IPS-18a (cell line): Measurements from ENCODE around the gene TTLL9.
"Not testable (repeated sequence)": the region's sequence is repeated elsewhere in the genome, so short reads cannot be mapped to it uniquely, and the experiment has no call there.

Source experiments
- H3K27ac ChIP-seq: one replicate; pipeline ENCODE4 v1.5.1; 2013; ENCODE audit warnings: low read length
- H3K27me3 ChIP-seq: one replicate; pipeline ENCODE4 v1.6.1; 2013; ENCODE audit warnings: mild to moderate bottlenecking, low read length; ENCODE audit not compliant: control insufficient read depth, insufficient read depth
- H3K36me3 ChIP-seq: one replicate; pipeline ENCODE4 v1.6.1; 2013; ENCODE audit warnings: low read depth, low read length; ENCODE audit not compliant: control insufficient read depth
- H3K4me1 ChIP-seq: one replicate; pipeline ENCODE4 v1.6.1; 2013; ENCODE audit warnings: low read depth, low read length; ENCODE audit not compliant: control insufficient read depth
- H3K4me3 ChIP-seq: one replicate; pipeline ENCODE4 v1.5.1; 2013; ENCODE audit warnings: low read length
- H3K9ac ChIP-seq: one replicate; pipeline ENCODE4 v1.6.1; 2013; ENCODE audit warnings: mild to moderate bottlenecking, low read length, moderate library complexity
- H3K9me3 ChIP-seq: one replicate; pipeline ENCODE4 v1.6.1; 2013; ENCODE audit warnings: low read depth, low read length; ENCODE audit not compliant: control insufficient read depth

TTLL9 gene

GRCh38 chr20:31916708-31917107 lies 46.3 kb downstream of the TTLL9 start:
- Histone ChIP-seq H3K9me3 (no peaks in the 10 kb centered on the region), H3K4me3 (no peak overlapping the region), H3K36me3 (no peaks in the 10 kb centered on the region), H3K27ac (no peak overlapping the region), H3K4me1 (peaks cover 34% of the 10 kb centered on the region), H3K9ac (no peak overlapping the region), H3K27me3 (no peaks in the 10 kb centered on the region)

DNA sequence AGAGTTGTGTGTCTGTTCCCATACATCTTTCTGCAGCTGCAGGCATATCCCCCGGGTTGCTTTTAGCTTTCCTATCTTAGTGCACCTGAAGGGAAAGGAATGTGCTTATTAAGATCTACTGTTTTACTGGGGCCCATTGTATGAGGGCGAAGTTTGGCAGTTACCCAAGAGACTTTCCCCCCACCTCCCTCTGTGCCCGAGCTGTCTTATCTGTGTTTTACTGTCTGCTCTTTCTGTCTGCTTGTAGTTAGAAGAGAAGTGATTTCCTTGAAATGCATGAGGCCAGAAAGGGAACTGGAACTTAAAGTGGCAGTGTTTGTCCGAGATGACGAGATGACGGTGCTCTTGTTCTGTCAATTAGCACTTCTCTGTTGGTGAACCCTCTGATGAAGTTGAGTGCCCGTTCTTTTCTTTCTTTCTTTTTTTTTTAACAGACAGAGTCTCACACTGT lies 47.6 kb downstream of the TTLL9 start:
- H3K4me3 ChIP-seq, H3K27ac ChIP-seq, H3K9me3 ChIP-seq, H3K36me3 ChIP-seq, H3K9ac ChIP-seq, H3K27me3 ChIP-seq: not testable (repeated sequence)
- H3K4me1 ChIP-seq: peaks cover 24% of the 10 kb centered on the region

DNA sequence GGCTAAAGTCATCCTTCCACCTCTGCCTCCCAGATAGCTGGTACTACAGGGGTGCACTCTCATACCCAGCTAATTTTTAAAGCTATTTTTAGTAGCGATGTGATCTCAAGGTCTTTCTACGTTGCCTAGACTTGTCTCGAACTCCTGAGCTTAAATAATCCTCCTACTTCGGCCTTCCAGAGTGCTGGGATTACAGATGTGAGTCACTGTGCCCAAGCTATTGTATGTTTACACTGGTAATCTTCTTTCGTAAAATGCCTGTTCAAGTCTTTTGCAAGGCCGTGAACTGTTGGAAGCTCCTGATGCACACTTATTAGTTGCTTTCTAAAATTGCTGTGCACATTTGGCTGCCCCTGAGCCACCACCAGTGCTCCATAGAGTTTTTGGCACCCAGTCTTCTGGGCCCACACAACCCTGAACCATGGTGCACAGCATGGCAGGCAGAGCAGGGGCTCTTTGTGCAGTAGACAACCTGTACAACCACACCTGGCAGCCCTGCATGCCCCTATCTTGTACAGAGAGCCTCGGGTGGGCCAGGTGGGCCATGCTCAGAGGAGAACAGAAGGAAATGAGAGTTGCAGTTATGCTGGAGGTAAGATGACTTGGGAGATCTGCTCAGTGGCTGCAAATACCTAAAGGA lies 48.2 kb downstream of the TTLL9 start:
- peaks cover 19% of the 10 kb centered on the region for H3K4me1 ChIP-seq
- no peaks in the 10 kb centered on the region for H3K36me3 ChIP-seq
- H3K9ac ChIP-seq: no peak overlapping the region
- no peak overlapping the region for H3K27ac ChIP-seq
- H3K4me3 ChIP-seq: no peak overlapping the region
- H3K9me3 ChIP-seq: no peaks in the 10 kb centered on the region
- H3K27me3 ChIP-seq: no peaks in the 10 kb centered on the region

- no peak overlapping the region for H3K27ac ChIP-seq
- no peaks in the 10 kb centered on the region for H3K27me3 ChIP-seq
- H3K9ac ChIP-seq: no peak overlapping the region
- H3K9me3 ChIP-seq: no peaks in the 10 kb centered on the region
- H3K4me3 ChIP-seq: no peak overlapping the region
- H3K36me3 ChIP-seq: no peaks in the 10 kb centered on the region
- peaks cover 9% of the 10 kb centered on the region for H3K4me1 ChIP-seq
Observed at GRCh38 chr20:31919410-31920155, 49.1 kb downstream of the TTLL9 start.

DNA sequence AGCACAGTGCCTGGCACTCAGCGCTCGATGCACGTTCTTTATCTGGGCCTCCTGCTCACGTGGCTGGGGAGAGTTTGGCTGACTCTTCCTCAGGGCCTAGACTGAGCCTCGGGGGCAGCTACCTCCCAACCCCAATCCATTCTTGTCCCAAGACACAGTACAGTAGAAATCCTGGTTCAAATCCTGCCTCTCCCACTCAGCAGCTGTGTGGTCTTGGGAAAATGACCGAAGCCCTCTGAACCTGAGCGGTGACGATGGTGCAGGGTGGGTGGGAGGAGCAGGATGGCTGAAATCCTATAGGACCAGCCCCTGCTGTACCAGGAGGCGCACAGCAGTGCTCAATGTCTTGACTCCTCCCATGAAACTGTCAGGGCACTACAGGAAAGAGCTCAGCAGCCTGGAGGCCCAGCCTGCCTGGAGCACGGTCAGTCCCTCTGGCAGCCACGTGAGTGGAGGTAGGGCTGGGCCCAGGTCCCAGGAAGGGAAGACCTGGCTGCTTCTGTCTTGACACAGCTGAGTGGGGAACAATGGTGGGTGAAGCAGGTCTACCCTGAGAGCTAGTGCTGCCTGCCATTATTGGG lies 49.9 kb downstream of the TTLL9 start:
- no peaks in the 10 kb centered on the region for H3K36me3 ChIP-seq
- H3K27ac ChIP-seq: no peak overlapping the region
- peaks cover 5% of the 10 kb centered on the region for H3K4me1 ChIP-seq
- H3K4me3 ChIP-seq: no peak overlapping the region
- no peak overlapping the region for H3K9ac ChIP-seq
- no peaks in the 10 kb centered on the region for H3K9me3 ChIP-seq
- H3K27me3 ChIP-seq: no peaks in the 10 kb centered on the region

GRCh38 chr20:31921480-31921879 lies 51.0 kb downstream of the TTLL9 start:
- not testable (repeated sequence) for H3K36me3 ChIP-seq, H3K4me1 ChIP-seq, H3K27ac ChIP-seq, H3K9me3 ChIP-seq, H3K27me3 ChIP-seq, H3K4me3 ChIP-seq, H3K9ac ChIP-seq

DNA sequence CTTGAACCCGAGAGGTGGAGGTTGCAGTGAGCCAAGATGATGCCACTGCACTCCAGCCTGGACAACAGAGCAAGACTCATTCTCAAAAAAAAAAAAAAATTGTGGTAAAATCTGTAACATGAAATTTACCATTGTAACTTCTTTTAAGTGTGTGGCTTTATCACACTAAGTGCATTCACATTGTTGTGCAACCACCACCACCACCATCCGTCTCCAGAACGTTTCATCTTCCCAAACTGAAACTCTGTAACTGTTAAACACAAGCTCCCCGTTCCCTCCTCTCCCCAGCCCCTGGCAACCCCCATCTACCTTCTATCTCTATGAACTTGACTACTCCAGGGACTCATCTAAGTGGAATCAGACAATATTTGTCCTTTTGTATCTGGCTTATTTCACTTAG lies 51.7 kb downstream of the TTLL9 start:
- Histone ChIP-seq H3K36me3 (no peaks in the 10 kb centered on the region), H3K27me3 (no peaks in the 10 kb centered on the region), H3K4me1 (peaks cover 5% of the 10 kb centered on the region), H3K9me3 (no peaks in the 10 kb centered on the region), H3K27ac (no peak overlapping the region), H3K9ac (no peak overlapping the region), H3K4me3 (no peak overlapping the region)

- Histone ChIP-seq H3K9me3 (no peaks in the 10 kb centered on the region), H3K27ac (no peak overlapping the region), H3K4me1 (peaks cover 5% of the 10 kb centered on the region), H3K36me3 (no peaks in the 10 kb centered on the region), H3K27me3 (no peaks in the 10 kb centered on the region), H3K4me3 (no peak overlapping the region), H3K9ac (no peak overlapping the region)
Observed at GRCh38 chr20:31922588-31922987, 52.2 kb downstream of the TTLL9 start.

- no peaks in the 10 kb centered on the region for H3K36me3 ChIP-seq
- H3K4me3 ChIP-seq: no peak overlapping the region
- no peak overlapping the region for H3K9ac ChIP-seq
- no peaks in the 10 kb centered on the region for H3K27me3 ChIP-seq
- peaks cover 5% of the 10 kb centered on the region for H3K4me1 ChIP-seq
- no peaks in the 10 kb centered on the region for H3K9me3 ChIP-seq
- no peak overlapping the region for H3K27ac ChIP-seq
Observed at GRCh38 chr20:31923388-31924331, 53.2 kb downstream of the TTLL9 start.

DNA sequence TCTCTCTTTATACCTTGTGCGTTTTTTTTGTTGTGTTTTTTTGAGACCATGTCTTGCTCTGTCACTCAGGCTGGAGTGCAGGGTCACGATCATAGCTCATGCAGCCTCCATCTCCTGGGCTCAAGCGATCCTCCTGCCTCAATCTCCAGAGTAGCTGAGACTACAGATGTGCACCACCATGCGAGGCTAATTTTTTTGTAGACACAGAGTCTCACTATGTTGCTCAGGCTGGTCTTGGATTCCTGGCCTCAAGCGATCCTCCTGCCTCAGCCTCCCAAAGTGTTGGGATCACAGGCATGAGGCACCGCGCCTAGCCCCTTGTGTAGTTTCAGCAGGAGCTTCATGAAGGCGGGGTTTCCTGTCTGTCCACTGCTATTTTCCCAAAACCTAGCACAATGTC lies 54.1 kb downstream of the TTLL9 start:
- no peaks in the 10 kb centered on the region for H3K27me3 ChIP-seq
- no peak overlapping the region for H3K4me3 ChIP-seq
- H3K4me1 ChIP-seq: peaks cover 4% of the 10 kb centered on the region
- H3K36me3 ChIP-seq: no peaks in the 10 kb centered on the region
- no peak overlapping the region for H3K9ac ChIP-seq
- no peak overlapping the region for H3K27ac ChIP-seq
- no peaks in the 10 kb centered on the region for H3K9me3 ChIP-seq

DNA sequence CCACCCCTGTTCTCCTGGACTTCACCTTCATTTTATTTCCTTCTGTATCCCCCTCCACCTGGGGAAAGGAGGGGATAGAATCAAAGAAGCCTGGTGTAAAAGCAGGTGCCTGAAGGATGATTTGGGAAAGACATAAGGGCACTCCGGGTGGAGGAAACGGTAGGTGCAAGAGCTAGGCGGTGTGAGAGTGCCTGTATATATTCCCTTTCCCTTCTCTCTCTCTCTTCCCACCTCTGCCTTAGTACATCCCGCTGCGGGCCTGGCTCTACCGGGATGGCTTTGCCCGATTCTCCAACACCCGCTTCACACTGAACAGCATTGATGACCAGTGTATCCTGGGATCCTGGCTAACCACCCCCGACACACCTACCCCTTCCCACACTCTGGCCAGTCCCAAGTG lies 55.2 kb downstream of the TTLL9 start:
- Histone ChIP-seq H3K27ac (no peak overlapping the region), H3K4me3 (no peak overlapping the region), H3K27me3 (no peaks in the 10 kb centered on the region), H3K36me3 (no peaks in the 10 kb centered on the region), H3K9me3 (no peaks in the 10 kb centered on the region), H3K4me1 (no peaks in the 10 kb centered on the region), H3K9ac (no peak overlapping the region)
